LNCAP (cell line): ENCODE results near the gene CIT.

Experiments used
- CTCF ChIP-seq: fragments of 450-650 bp; IDR thresholded peaks from 2 replicates; pipeline ENCODE4 v1.5.1; 2017; ENCODE audit warnings: mild to moderate bottlenecking

Gene CIT

GRCh38 chr12:119749666-119750065, 127.5 kb downstream of the CIT start:
- TF ChIP-seq CTCF: no peak

GRCh38 chr12:119748497-119748896, 128.6 kb downstream of the CIT start:
- TF ChIP-seq CTCF: no peak

- no peak for TF ChIP-seq CTCF
Measured at GRCh38 chr12:119746169-119746568, 131.0 kb downstream of the CIT start.

- TF ChIP-seq CTCF: no peak
Measured at GRCh38 chr12:119744900-119745606, 132.1 kb downstream of the CIT start.

- TF ChIP-seq CTCF: no peak
Measured at GRCh38 chr12:119742700-119743099, 134.4 kb downstream of the CIT start.

- TF ChIP-seq CTCF: no peak
Measured at GRCh38 chr12:119740830-119741229, 136.3 kb downstream of the CIT start.

- TF ChIP-seq CTCF: no peak
Measured at GRCh38 chr12:119735079-119735478, 142.0 kb downstream of the CIT start.

- no peak for TF ChIP-seq CTCF
Measured at GRCh38 chr12:119730381-119730780, 146.7 kb downstream of the CIT start.
